ENCODE results near the gene KIF4A. TPM values are rescaled to one million over a fixed set of nuclear protein-coding genes. Genes with fewer than 3 reads are reported as not detected.

KIF4A gene
- total and polyA plus RNA-seq, 2 of the 13 experiments (the other 11 are each of a cell fraction or from before 2014, with no cell fraction given), result 9.4 to 28.2 TPM

DNA sequence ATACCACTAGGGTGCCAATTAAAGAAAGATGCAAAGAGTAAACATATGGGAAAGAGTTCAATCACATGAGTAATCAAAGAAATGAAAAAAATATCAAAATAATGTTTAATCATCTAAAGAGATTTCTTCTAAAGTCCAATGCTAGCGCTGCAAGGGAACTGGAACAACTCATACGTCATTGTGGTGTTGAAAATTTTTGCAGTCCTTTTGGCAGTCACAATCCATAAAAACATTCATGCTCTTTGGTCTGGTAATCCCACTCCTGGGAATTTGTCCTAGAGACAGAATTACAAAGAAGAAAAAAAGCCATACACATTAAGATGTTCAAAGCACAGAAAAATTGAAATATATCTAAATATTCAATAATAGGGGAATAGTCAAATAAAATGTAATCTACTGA, 34.5 kb upstream of the KIF4A start:
- TF ChIP-seq ZFP90 (CRISPR knock-in tag; IDR thresholded peaks at IDR 0.05; ENCODE audit: borderline replicate concordance), result no peak
- no peak for TF ChIP-seq MEF2D (CRISPR knock-in tag; IDR thresholded peaks at IDR 0.05)
- DNase-seq (ENCODE audit: low spot score), result no peak
- no peak overlapping the region for H3K4me2 ChIP-seq (ENCODE audit: low read depth, low read length)
- no peaks in the 10 kb centered on the region for H3K36me3 ChIP-seq (replicated peaks in 1 of 2; ENCODE audit: control insufficient read depth in 1 of 2, insufficient read depth in 2 of 2, low read length in 2 of 2)
- no TSS peak for BruUV-seq (replicated peaks)
- POLR2A ChIA-PET, result no interaction called here
- no peak overlapping the region for H3K9ac ChIP-seq (ENCODE audit: insufficient read depth, low read depth, low read length)
- no peak for FAIRE-seq
- WGBS (ENCODE audit: low lambda C conversion rate), result 75% methylated on average over 2 of the region's 2 CpGs
- intact Hi-C loops (cut with micrococcal nuclease; ENCODE audit: unreplicated experiment) (no loop called here), in situ Hi-C loops (cut with HindIII; ENCODE audit: extremely low pct_ligation_motif_present, low pct_unique_long_range_greater_than_20kb) (no loop called here)
- no peaks in the 10 kb centered on the region for H3K79me2 ChIP-seq (ENCODE audit: insufficient read depth, low read length)
- peaks cover 21% of the 10 kb centered on the region for H3K4me1 ChIP-seq (ENCODE audit: insufficient read depth, low read length)
- no peak overlapping the region for H2AFZ ChIP-seq (ENCODE audit: low read length)
- no peaks in the 10 kb centered on the region for H3K27me3 ChIP-seq (ENCODE audit: control insufficient read depth in 1 of 2, insufficient read depth in 2 of 2, low read length in 2 of 2)
- no peak overlapping the region for H3K27ac ChIP-seq (ENCODE audit: extremely low read length, insufficient read depth, low read length)
- H3K4me3 ChIP-seq (replicated peaks in 1 of 3; ENCODE audit: insufficient read depth in 1 of 3, low read depth in 2 of 3, low read length in 3 of 3), result no peak overlapping the region
- no peaks in the 10 kb centered on the region for H4K20me1 ChIP-seq (ENCODE audit: insufficient read depth, low read length)
- H3K9me3 ChIP-seq (ENCODE audit: low read length), result no peaks in the 10 kb centered on the region
- CTCF ChIA-PET (ENCODE audit: low intra/inter-chr PET ratio, low total read pairs), result no interaction called here
- ATAC-seq, result no peak

DNA sequence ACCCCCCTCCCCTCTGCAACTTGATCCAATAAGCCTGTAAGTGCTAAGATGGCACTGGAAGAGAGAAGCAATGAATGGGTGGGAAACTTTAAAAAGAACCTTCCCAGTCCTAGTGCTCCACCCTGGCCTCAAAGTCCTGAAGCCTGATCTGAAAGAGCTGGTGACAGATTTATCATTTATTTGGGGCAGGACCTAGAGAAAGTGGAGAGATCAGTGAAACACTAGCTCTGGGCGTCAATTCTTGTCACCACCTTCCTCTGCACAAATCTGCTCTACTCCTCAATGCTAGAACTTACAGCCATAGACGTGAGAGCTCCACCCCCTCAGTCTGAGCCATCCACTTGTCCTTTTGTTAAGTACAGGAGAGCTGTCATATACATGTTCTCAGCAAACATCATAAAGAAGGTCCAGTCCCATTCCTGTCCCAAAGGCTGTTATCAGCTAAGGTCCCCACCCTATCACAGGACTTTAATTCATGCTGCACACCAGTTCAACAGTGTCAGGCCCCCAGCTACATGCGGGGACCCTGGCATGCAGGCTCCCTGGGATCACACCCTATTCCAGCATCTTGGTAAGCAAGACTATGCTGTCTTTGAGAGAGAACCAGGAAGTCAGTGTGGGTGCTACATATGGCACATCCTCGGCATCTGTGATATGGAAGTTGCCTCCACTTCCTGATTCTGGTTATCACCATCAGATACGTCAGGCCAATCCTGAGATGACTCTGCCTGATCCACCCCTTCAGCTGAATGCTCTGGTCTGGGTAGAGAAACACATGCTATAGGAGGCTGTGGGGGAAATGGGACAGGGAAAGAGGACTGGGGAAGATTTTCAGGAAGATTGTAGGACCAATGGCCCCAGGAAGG, 32.2 kb upstream of the KIF4A start:
- Histone ChIP-seq H3K4me1 (ENCODE audit: insufficient read depth, low read length) (peaks cover 21% of the 10 kb centered on the region), H3K36me3 (replicated peaks in 1 of 2; ENCODE audit: control insufficient read depth in 1 of 2, insufficient read depth in 2 of 2, low read length in 2 of 2) (no peaks in the 10 kb centered on the region), H3K4me3 (replicated peaks in 1 of 3; ENCODE audit: insufficient read depth in 1 of 3, low read depth in 2 of 3, low read length in 3 of 3) (no peak overlapping the region), H3K9me3 (ENCODE audit: low read length) (no peaks in the 10 kb centered on the region), H3K9ac (ENCODE audit: insufficient read depth, low read depth, low read length) (no peak overlapping the region), H4K20me1 (ENCODE audit: insufficient read depth, low read length) (no peaks in the 10 kb centered on the region), H3K79me2 (ENCODE audit: insufficient read depth, low read length) (no peaks in the 10 kb centered on the region), H3K27me3 (ENCODE audit: control insufficient read depth in 1 of 2, insufficient read depth in 2 of 2, low read length in 2 of 2) (no peaks in the 10 kb centered on the region), H2AFZ (ENCODE audit: low read length) (no peak overlapping the region), H3K27ac (ENCODE audit: extremely low read length, insufficient read depth, low read length) (no peak overlapping the region), H3K4me2 (ENCODE audit: low read depth, low read length) (no peak overlapping the region)
- DNase-seq (ENCODE audit: low spot score) (no peak), ATAC-seq (no peak), FAIRE-seq (no peak)
- ChIA-PET POLR2A (no interaction called here), CTCF (ENCODE audit: low intra/inter-chr PET ratio, low total read pairs) (no interaction called here)
- intact Hi-C loops (cut with micrococcal nuclease; ENCODE audit: unreplicated experiment) (no loop called here), in situ Hi-C loops (cut with HindIII; ENCODE audit: extremely low pct_ligation_motif_present, low pct_unique_long_range_greater_than_20kb) (no loop called here)
- WGBS (ENCODE audit: low lambda C conversion rate), result 64% methylated on average over 4 of the region's 5 CpGs
- TF ChIP-seq CHD4 (IDR thresholded peaks at IDR 0.05; ENCODE audit: borderline replicate concordance, low read length), result no peak
- no TSS peak for BruUV-seq (replicated peaks)

All from HepG2 (cell line).